GM19043 (cell line): ENCODE data around the gene ZDHHC1.
A peak's percentile ranks its signal among the peaks of the same experiment; 100 is the strongest.

Source experiments
- ATAC-seq: cut with Tn5 transposase; IDR thresholded peaks from one replicate; pipeline ENCODE4 v1.9.1; 2021; ENCODE audit warnings: low read depth; ENCODE audit not compliant: unreplicated experiment

ZDHHC1 gene, protein sequence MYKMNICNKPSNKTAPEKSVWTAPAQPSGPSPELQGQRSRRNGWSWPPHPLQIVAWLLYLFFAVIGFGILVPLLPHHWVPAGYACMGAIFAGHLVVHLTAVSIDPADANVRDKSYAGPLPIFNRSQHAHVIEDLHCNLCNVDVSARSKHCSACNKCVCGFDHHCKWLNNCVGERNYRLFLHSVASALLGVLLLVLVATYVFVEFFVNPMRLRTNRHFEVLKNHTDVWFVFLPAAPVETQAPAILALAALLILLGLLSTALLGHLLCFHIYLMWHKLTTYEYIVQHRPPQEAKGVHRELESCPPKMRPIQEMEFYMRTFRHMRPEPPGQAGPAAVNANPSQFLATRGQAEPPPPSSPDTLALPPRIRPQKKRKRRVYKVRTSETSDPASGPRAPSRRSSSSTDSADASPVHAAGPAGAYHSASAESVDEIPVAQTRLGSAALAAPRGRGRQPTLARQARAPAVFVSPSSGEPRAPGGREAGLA

DNA sequence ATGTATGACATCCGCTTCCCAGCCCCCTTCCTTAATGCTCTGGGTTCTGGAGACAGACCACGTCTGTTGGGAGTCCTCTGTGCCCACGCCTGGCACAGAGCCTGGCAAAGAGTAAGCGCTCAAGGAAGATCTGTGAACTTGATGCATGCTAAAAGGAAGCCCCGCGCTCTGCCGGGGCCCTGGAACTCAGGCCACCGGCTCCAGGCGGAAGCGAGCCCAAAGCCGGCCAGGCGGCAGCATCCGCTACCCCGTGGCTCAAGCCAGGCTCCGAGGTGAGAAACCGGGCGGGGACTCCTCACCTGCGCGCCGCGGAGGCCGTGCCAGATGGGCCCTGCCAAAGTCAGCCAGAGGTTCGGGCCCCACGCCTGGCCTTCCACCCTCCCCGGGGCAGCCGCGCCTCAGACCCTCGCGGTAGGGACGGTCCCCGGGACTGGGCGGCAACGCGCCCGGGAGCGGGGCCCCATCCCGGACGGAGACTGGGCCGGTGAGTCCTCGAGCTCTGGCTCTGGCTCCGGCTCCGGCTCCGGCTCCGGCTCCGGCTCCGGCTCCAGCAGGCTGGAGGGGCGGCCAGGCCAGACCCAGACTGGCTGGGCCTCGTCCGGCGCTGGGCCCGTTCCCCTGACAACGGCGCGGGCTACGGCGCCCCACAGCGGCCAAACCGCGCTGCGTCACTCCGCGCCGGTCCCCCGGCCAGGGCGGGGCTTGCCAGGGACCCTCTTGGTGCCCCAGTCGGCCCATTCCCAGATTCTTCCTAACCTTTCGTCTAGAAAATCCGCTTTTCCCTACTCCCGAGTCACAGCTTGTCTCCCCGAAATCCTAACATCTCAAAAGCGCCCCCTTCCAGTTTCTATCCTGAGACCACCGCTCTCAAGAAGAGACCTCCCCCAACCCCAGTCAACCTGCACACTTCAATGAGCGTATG, at the start of gene ZDHHC1:
Gene ZDHHC1 (minus strand): TSS at position 606 of the 922 bp plus-strand sequence. CDS start 8,702 bp downstream, outside the sequence.
- peak; percentile 61 for ATAC-seq

- no peak for ATAC-seq
These were observed 48.3 kb upstream of the ZDHHC1 start for GRCh38 chr16:67464565-67464964.

GRCh38 chr16:67463691-67464090, 47.4 kb upstream of the ZDHHC1 start:
- ATAC-seq, result no peak

- no peak for ATAC-seq
These were observed 46.8 kb upstream of the ZDHHC1 start for GRCh38 chr16:67463059-67463458.

GRCh38 chr16:67462279-67462655, 46.0 kb upstream of the ZDHHC1 start:
- ATAC-seq, result no peak

DNA sequence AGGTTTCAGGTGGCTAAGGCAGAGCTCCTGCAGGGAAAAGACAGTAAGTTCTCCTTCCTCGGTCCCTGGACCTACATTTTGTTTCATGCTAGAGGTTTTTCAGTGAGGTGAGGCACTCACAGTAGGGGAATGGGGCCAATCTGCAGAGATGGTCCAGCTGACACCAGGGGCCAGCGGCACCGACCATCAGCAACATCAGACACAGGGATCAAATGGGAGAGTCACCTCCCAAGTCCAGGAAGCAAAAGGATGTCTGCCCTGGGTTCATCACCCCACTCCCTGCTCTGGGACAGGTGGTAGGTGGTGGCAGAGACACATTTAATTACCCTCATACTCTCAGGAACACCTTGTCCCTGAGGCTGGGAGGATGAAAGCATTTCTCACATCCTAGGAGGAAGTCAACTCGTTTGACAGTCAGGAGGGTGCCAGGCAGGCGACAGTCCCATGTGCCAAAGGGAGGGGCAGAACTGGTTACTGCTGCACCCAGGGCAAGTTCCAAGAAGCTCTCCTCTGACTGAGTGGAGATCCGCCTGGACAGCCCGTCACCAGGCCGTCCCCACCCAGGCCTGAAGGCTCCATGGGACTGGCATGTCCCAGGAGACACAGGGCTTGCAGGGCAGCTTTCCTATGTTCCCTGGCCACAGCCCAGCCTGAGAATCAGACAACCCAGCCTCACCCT, 45.5 kb upstream of the ZDHHC1 start:
- ATAC-seq, result no peak

DNA sequence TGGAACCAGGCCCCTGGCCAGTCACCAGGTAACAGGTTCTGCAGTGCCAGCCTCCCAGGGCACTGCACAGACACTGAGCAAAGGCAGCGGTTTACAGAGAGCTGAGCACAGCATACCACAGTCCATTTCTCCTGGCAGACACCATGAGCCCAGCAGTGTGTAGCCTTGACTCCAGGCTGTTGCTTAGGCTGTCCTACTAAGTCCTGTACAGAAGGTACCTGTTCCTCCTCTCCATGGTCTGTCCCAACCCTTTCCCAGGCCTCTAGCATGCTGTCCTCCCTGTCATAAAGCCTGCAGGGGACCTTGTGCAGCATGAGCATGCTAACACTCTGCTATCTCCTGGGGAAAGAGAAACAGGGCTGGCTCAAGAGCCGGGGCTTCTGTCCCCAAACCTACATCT, 44.7 kb upstream of the ZDHHC1 start:
- no peak for ATAC-seq

DNA sequence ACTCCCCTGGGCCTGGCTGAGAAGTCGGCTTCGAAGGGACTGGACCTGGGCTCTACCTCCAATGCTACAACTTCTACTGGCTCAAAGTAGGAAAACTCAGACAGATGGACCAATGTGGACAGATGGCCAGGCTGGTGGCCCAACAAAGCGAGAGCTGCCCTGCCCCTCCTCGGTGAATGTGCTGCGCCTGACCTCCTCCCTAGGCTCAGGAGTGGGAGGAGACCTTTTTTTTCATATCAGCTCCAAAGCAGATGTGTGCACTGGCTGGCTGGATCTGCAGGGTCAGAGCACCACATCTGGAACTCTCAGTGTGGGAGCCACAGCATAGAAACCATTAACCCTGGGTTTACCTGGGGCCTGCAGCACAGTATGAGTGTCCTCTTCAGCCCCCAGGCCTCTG, 43.9 kb upstream of the ZDHHC1 start:
- no peak for ATAC-seq

- ATAC-seq, result no peak
These were observed 43.5 kb upstream of the ZDHHC1 start for GRCh38 chr16:67459861-67460150.

- ATAC-seq, result no peak
These were observed 43.0 kb upstream of the ZDHHC1 start for GRCh38 chr16:67459066-67459860.

DNA sequence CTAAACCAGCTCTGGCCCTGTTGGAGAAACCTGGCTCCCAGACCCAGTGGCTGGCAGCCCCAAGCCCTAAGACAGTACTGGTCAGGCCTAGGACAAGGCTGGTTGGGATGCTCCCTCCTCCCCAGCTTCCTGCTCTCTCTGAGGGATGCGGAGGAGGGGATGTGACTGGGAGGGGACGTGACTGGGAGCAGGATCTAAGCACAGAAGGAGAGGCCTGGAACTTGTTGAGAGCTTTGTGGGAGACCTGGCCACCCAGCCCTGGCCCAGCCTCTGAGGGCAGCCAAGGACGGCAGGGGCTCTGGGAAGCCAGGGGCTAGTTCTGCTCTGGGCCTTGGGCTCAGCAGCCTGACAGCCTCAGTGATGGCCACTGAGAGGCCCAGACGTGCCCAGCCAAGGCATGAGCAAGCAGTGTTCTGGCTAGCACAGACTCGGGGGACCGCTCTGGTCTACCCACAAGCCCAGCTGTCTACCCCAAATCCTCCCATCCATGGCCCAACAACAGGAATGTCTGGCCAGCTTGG, 41.9 kb upstream of the ZDHHC1 start:
- ATAC-seq, result no peak

- ATAC-seq, result no peak
These were observed 41.3 kb upstream of the ZDHHC1 start for GRCh38 chr16:67457611-67458010.

GRCh38 chr16:67456391-67457081, 40.3 kb upstream of the ZDHHC1 start:
- ATAC-seq, result no peak

GRCh38 chr16:67454852-67455251, 38.6 kb upstream of the ZDHHC1 start:
- ATAC-seq, result no peak

- ATAC-seq, result no peak
These were observed 37.8 kb upstream of the ZDHHC1 start for GRCh38 chr16:67454104-67454503.

DNA sequence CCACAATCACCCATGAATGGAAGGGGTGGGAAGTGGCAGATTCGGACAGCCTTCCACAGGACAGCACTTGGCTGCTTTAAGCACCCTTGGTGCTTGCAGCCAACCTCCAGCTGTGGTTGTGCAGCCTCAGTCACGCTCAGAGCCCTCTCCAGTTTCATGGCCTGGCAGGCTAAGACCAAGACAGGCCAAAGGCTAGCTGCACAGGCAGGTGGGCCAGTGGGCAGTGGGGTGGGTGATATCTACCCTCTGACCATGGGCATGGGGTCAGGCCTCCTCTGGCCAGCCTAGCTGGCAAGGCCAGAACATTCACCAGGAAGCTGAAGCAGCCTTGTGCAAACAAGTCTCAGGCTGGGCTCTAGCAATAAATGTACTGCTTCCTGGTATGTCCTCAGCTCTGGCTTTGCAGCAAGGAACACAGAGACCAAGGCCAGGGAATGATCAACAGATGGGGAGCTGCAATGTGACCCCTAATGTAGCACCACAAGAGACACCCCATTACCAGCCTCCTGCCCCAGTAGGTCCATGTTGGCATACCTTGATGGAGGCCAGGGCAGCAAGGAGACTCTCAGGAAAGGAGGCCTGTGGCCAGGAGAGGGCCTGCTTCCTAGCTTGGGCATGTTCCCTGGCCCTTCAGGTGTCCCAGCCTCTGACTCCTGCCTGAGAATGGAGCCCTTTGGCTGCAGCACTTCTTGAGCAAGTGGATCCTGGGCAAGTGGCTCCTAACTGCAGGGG, 35.6 kb upstream of the ZDHHC1 start:
- ATAC-seq, result no peak

DNA sequence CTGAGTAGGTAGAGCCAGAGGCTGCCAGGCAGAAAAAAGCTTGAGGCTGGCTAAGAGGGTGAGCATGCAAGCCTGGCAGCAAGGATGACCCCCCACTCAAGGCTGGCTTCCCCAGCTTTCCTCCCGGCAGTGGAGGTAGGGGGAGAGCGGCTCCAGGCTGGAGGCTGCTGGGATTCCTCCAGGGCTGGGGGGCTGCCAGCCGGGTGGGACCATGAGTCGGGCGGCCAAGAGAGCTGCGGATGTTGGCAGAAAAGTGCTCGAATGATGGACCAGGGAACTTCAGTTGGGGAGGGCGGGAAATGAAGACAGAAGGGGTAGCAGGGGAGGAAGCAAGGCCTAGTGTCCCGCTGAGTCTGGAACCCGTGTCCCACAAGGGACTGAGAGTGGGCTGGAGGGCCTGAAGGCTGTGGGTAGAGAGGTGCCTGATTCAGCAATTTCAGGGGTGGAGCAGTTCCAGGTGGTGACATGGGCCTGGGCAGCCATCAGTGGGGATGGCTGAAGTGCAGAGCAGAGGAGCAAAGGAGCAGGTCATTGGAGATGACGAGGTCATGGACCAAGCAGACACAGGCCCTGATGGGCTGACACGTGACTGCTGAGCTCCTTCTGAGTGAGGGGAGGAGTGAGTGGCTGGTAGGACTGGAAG, 34.9 kb upstream of the ZDHHC1 start:
- ATAC-seq, result no peak

DNA sequence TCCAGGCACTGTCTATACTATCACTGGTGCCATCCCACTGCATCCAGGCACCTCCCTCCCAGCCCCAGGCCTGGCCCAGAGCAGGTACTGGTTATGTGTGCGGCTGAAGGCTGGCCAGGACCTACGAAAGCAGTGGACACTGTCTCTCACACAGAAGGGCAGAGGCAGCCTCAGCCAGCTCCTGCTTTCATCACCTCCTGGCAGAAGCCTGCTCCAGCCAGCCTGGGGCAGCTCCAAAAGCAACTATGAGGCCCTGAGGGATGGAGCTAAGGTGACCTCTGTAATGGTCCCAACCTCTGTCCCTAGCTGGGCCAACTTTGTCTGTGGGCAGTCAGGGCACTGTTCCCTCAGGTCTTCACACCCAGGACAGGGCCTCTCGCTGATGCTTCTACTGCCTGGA, 33.5 kb upstream of the ZDHHC1 start:
- no peak for ATAC-seq
